Peyer's patch (tissue), 4 donors: ENCODE measurements around the gene KRTAP12-2.

Experiments used
- POLR2A ChIP-seq, 2 donors: fragments of 450-650 bp; IDR thresholded peaks; one replicate each; pipeline ENCODE4 v1.5.1; 2017; ENCODE audit warnings: antibody characterized with exemption in 2 of 2, mild to moderate bottlenecking in 2 of 2, moderate library complexity in 2 of 2
- TF ChIP-seq, protein P1 (sequence below), 6 experiments: fragments of 450-650 bp in 4 of 6; fragments of 200-600 bp in 2 of 6; sonication (generic) in 1 of 6; IDR thresholded peaks; one replicate each; pipeline ENCODE4 v1.5.1; 2017 to 2019; ENCODE audit warnings: antibody characterized with exemption in 6 of 6, mild to moderate bottlenecking in 3 of 6, moderate library complexity in 1 of 6

DNA sequence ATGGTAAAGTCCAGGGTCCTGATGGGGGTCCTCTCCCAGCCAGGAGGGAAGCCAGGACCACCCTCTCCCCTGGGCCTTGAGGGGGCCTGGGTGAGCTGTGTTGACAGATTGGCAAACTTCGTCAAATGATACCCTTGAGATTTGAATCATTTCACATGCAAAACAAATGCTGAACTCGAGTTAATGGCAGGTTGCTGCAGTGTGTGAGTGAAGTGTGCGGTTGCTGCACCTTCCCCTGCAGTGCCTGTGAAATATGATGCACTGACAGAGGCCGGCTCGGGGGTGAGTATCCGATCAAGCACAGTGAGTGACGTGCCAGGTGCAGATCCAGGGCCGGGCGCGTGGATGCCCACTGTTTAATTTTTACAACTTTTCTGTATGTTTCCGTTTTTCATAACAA, 20.9 kb upstream of the KRTAP12-2 start:
- TF ChIP-seq, protein P1, sequence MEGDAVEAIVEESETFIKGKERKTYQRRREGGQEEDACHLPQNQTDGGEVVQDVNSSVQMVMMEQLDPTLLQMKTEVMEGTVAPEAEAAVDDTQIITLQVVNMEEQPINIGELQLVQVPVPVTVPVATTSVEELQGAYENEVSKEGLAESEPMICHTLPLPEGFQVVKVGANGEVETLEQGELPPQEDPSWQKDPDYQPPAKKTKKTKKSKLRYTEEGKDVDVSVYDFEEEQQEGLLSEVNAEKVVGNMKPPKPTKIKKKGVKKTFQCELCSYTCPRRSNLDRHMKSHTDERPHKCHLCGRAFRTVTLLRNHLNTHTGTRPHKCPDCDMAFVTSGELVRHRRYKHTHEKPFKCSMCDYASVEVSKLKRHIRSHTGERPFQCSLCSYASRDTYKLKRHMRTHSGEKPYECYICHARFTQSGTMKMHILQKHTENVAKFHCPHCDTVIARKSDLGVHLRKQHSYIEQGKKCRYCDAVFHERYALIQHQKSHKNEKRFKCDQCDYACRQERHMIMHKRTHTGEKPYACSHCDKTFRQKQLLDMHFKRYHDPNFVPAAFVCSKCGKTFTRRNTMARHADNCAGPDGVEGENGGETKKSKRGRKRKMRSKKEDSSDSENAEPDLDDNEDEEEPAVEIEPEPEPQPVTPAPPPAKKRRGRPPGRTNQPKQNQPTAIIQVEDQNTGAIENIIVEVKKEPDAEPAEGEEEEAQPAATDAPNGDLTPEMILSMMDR (IDR thresholded peaks at IDR 0.05), result no peak
- TF ChIP-seq POLR2A (IDR thresholded peaks at IDR 0.05), result no peak
